GM19099 (cell line): Measurements from ENCODE around the gene CDC42EP3.

Experiments used
- POLR2A ChIP-seq: IDR thresholded peaks from 3 replicates; pipeline ENCODE4 v1.6.1; 2011; ENCODE audit warnings: low read depth; ENCODE audit not compliant: insufficient read length; ENCODE audit errors: extremely low read depth

CDC42EP3 gene

DNA sequence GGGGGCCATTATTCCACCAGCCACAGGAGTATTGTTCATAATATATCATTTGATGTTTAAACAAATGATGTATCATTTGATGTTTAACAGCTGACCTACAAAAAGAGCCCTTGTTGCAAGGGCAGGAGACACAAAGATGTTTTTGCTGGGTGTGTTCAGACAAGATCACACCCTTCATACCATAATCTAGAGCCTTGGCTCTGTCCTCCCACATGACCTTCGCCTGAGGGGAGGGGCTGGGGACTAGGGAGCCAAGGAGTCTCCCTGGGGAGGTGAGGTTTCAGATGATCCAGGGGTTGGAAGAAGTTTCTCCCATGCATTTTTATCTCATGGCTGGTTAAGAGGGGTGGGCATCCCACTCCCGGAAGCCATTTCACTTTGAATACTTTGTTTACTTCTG lies 33.5 kb downstream of the CDC42EP3 start:
- TF ChIP-seq POLR2A, result no peak

DNA sequence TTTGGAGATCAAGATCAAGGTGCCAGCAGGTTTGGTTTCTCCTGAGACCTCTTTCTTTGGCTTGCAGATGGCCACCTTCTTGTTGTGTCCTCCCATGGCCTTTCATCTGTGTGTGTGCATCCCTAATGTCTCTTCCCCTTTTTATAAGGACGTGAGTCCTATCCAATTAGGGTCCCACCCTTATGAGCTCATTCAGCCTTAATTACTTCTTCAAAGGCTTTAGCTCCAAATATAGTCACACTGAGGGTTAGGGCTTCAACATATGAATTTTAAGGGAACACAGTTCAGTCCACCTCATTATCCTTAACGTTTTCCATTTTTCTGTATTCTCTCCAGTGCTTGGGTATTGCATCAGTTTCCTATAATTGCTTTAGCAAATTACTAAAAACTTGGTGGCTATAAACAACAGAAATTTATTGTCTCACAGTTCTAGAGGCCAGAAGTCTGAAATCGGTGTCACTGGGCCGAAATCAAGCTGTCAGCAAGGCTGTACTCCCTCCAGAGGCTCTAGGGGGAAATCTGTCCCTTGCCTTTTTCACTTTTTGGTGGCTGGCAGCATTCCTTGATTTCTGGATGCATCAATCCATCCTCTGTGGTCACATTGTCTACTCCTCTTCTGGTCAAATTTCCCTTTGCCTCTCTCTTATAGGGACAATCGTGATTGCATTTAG lies 34.1 kb downstream of the CDC42EP3 start:
- TF ChIP-seq POLR2A, result no peak

DNA sequence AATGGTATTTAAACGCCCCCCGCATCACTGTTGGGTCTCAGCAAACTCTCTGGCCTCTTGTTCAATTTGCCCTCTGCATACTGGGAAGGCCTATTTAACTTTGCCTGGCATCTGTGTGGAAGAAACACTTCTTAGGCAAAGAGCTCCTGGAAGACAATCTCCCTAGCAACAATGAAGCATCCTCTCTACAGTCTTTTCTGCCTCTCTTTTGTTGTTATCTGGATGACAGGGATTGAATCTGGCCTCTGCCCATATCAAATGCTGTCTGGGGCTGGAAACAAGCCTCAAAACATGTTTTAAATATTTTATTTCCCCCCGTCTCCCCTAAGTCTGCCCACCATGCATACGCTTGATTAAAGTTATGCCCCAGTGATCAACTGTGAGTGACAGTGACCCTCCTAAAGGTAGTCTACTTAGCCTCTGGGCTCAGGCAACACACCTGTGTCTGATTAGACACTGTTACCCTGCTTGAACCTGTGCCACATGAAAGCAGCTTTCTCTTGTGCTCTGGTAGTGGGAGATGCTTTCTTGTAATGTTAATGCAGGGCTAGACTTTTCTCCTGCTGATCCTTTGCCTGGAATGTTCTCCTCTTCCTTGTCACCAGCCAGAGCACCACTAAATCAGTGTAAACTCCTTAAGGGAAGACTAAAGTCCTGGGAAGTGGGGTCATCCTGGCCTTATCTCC lies 34.9 kb downstream of the CDC42EP3 start:
- TF ChIP-seq POLR2A, result no peak

DNA sequence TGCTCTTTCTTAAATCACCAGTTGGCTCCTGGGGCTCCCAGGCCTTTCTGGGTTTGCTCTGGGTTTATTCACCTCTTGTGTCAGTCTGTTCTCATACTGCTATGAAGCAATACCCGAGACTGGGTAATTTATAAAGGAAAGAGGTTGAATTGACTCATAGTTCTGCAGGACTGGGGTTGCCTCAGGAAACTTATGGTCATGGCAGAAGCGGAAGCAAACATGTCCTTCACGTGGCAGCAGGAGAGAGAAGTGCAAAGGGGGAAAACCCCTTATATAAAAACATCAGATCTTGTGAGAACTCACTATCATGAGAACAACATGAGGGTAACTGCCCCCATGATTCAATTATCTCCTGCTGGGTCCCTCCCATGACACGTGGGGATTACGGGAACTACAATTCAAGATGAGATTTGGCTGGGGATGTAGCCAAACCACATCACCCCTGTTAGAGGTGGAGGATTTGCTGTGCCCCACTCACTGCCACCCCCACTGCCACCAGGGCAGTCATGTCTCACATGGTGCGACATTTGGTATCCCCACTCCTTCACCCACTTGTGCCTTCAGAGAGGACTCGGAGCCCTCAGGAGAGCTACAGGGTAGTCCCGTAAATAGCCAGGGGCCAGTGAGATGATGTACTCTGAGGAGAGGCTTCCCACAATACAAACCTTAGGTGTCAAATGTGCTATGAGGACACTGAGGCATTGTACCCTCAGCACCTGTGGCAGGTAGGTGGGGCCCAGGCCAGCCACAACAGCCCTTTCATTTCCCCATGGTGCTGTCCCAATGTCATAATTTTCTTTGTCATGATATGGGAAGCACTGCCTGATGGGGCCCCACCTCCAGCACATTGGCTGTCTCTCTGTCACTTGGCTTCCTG lies 35.7 kb downstream of the CDC42EP3 start:
- TF ChIP-seq POLR2A, result peak; percentile 24

DNA sequence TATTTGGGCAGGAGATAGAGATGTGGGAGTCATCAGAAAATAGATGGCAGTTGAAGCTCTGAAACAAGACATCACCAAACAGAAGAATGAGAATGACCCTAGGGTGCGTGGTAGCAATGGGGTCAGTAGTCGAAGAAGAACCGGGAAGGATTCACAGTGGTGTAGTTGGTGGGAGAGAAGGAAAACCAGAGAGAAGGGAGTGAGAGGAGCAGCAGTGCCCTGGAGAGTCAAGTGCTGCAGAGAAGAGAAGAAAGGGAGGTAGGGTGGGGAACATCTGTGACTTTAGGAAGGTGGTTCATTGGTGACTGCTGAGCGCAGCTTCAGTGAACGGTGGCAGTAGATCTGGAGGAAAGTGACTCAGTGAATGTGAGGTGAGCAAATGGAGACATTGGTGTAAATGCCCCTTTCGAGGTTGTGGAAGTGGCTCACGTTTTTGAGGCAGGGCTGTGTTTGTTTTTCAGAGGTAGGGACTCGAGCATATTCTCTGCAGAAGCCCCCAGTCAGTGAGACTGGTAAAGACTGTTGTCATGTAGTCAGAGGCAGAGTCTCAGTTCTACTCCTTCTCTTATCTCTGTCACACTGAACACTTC lies 36.4 kb downstream of the CDC42EP3 start:
- TF ChIP-seq POLR2A, result no peak

DNA sequence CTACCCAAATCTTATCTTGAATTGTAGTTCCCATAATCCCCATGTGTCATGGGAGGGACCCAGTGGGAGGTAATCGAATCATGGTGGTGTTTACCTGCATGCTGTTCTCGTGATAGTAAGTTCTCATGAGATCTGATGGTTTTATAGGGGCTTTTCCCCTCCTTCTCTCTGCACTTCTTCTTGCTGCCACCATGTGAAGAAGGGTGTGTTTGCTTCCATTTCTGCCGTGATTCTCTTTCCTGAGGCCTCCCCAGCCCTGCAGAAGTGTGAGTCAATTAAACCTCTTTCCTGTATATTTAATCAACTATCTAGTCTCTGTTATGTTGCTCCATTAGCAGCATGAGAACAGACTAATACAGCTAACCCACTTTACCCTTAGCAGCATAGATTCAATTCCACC lies 37.6 kb downstream of the CDC42EP3 start:
- no peak for TF ChIP-seq POLR2A

DNA sequence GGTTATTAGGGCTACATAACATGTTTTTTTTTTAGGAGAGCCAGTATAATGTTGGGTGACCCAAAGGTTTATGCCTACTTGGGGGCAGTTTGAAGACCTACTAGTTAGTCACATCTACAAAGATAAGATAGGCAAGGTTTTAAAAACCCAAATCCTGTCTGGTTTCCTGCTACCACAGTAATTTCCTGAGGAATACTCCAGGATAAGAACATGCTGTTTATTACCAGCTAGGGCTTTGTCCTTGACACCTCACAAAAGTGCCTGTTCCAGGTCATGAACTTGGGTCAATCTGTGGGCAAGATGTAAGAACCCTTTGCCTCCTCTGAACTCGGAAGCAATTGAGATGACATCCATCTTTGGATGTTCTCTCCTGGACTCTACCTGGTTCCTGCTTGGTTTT lies 38.2 kb downstream of the CDC42EP3 start:
- no peak for TF ChIP-seq POLR2A

DNA sequence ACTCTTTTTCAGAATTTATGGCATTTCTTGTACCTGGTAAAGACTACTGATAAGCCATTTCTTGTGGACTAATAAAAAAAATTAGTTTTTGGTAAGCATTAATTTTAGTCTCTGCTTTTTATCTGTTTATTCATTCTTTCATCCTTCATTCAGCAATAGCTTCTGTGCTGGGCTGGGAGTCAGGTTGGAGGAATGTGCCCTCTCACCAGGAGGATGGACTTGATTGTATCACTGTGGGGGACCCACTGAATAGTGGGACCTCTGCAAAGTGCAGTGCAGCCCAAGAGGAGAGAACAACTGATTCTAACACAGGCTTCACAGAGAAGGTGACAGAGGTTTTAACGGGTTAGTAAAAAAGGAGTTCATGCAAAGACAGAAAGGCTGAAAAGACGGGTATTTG lies 39.1 kb downstream of the CDC42EP3 start:
- TF ChIP-seq POLR2A, result no peak

DNA sequence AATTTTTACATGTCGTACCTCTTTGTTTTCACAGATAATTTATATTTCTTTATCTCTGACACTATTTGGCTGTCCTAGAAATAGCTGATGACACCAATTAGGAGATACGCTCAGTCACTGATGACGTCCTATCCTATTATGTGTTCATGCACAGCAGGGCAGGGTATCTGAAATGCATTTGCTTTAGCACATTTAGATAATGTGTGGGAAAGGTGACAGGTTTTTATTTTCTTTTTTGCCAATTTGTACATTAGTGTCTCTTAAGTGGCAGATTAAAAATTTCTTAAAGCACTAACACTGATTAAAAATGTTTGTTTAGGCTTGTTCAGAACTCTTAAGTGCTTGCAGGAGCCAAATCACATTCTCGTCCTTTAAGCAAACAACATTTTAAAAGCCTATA lies 39.7 kb downstream of the CDC42EP3 start:
- TF ChIP-seq POLR2A, result no peak

DNA sequence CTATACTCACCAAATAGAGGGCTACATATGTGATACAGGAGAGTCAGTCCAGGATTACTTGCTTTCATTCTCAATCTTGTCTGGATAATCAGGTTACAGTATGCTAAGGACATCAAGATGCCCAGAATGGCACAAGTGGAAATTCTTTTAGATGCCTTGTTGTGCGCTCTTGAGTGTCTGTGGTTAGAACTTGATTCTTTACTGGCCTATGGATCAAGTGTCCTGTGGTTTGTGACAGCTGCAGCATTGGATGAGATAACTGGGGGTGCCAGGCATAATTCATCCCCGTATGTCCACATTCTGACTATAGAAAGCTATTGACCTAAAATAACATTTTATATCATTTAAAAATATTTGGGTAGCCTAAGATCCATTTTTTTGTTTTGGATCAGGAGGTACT lies 40.1 kb downstream of the CDC42EP3 start:
- no peak for TF ChIP-seq POLR2A

DNA sequence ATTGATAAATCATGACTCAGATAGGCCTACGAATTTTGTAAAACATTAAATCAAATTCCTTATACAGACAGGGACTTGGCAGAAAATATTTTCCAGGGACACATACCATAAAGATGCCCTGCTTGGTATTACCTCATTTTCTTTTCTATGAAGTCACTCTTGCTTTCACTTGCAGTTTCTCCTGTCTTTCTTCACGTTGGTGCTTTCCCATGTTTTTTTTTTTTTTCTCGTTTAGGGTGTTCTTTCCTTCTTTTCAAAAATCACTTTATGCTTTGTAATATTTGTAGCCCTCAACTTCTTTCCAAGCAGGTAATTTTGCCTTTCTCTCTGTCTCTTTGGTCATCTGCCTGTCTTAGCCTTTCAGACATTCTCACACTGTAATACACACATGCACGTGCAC lies 40.7 kb downstream of the CDC42EP3 start:
- TF ChIP-seq POLR2A, result no peak

DNA sequence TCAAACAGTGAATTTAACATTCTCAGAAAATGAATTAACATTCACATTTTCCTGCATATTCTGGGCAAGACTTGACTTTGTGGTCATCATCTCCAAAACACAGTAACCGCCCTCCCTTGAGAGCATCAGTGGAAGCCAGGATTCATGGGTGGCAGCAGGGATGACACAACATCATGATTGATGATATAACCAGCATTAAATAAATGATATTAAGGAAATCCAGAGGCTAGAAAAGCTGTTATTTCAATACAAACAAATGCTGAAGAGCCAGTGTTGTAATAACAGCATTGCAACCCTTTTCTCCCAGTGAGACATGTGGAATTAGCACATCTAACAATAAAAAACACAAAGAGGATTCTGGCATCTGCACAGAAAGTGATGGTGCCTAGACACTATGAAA lies 41.1 kb downstream of the CDC42EP3 start:
- TF ChIP-seq POLR2A, result no peak

DNA sequence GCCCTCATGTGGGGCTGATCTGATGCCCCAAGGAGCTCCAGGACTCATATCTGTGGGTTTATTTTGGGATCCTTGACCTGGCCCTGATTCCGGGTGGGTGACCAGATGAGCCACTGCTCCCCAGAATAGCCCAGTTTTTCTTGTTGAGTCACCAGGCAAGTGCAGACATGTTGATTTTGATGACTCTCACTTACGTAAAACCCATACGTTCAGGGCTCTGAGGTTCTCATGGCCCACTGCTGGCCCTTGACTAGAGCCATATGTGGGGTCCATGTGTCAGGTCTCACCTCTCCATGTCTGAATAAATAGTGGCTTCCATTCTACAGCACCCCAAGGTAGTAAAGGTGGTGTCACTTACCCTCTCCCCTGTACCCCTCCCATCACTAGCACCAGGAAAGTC lies 41.9 kb downstream of the CDC42EP3 start:
- no peak for TF ChIP-seq POLR2A

DNA sequence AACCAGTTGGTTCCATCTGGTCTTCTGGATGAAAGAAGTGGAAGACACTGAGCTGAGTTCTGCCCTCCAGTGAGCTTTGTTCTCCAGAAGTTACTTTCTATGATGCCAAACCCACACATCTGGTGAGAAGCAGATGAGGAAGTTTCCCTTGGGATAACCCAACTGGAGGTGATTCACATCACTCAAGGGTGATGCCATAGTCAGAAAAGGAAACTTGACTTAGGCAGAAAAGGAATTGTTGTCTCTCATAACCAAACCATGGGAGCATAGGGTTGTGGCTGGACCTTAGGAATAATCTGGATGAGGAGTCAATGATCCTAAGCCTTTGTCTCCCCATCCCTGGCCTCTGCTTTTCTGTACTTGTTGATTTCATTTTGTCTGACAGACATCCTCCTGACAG lies 43.7 kb downstream of the CDC42EP3 start:
- TF ChIP-seq POLR2A, result no peak

DNA sequence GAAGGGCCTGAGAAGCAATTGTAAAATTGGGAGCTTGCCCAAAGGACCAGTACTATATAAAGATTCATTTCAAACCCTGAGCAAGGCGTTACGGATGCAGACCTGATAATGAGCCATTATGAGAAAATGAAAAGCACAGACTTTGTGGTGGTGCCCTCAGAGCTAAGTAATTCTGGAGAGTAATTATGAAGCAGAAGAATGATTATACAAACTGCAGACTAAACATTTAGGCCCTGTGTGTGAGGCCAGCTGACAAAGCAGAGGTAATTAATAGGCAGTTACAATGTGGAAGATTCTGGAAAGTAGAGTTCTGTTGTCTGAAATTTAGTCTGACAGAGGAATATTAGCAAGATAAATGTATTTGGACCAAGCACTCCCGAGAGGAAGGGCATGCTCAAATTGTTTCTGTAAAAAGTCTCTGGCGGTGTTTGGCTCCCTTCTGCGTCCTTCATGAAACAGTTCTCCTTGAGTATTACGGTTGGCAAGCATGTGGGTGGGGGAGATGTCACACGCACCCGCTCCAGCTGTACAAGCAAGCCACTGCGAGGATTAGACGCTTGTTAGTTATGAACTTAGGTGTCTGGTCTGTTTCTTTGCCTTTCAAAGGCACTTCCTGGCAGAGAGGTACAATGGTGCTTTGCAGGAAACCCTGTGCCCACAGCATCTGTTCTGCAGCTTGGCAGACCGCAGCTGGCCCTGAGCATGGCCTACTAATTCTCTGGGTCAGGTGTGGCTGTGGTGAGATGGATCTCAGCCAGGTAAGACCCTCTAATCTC lies 45.5 kb downstream of the CDC42EP3 start:
- TF ChIP-seq POLR2A, result no peak
